Measurements from ENCODE around the gene SLC16A8.
"Not testable (repeated sequence)": the region's sequence is repeated elsewhere in the genome, so short reads cannot be mapped to it uniquely, and the experiment has no call there.

The SLC16A8 gene

GRCh38 chr22:38049812-38050619, 34.0 kb downstream of the SLC16A8 start:
- no peak for DNase-seq (ENCODE audit: low read depth)

- no peak for DNase-seq (ENCODE audit: low read depth)
Observed at GRCh38 chr22:38046070-38046748, 37.8 kb downstream of the SLC16A8 start.

GRCh38 chr22:38043151-38044039, 40.6 kb downstream of the SLC16A8 start:
- DNase-seq (ENCODE audit: low read depth): no peak

- DNase-seq (ENCODE audit: low read depth): no peak
Observed at GRCh38 chr22:38042488-38042790, 41.5 kb downstream of the SLC16A8 start.

GRCh38 chr22:38041760-38042487, 42.1 kb downstream of the SLC16A8 start:
- DNase-seq (ENCODE audit: low read depth): no peak

- no peak for DNase-seq (ENCODE audit: low read depth)
Observed at GRCh38 chr22:38040953-38041759, 42.8 kb downstream of the SLC16A8 start.

GRCh38 chr22:38038890-38039812, 44.8 kb downstream of the SLC16A8 start:
- no peak for DNase-seq (ENCODE audit: low read depth)

- no peak for DNase-seq (ENCODE audit: low read depth)
Observed at GRCh38 chr22:38038426-38038825, 45.6 kb downstream of the SLC16A8 start.

GRCh38 chr22:38037367-38038150, 46.4 kb downstream of the SLC16A8 start:
- not testable (repeated sequence) for DNase-seq (ENCODE audit: low read depth)

- no peak for DNase-seq (ENCODE audit: low read depth)
Observed at GRCh38 chr22:38036392-38037062, 47.5 kb downstream of the SLC16A8 start.

GRCh38 chr22:38035530-38035885, 48.5 kb downstream of the SLC16A8 start:
- no peak for DNase-seq (ENCODE audit: low read depth)

GRCh38 chr22:38034884-38035529, 49.0 kb downstream of the SLC16A8 start:
- DNase-seq (ENCODE audit: low read depth): no peak

GRCh38 chr22:38034278-38034882, 49.6 kb downstream of the SLC16A8 start:
- DNase-seq (ENCODE audit: low read depth): no peak

GRCh38 chr22:38033522-38034277, 50.3 kb downstream of the SLC16A8 start:
- no peak for DNase-seq (ENCODE audit: low read depth)

- no peak for DNase-seq (ENCODE audit: low read depth)
Observed at GRCh38 chr22:38032681-38033521, 51.1 kb downstream of the SLC16A8 start.

GRCh38 chr22:38031491-38031890, 52.5 kb downstream of the SLC16A8 start:
- DNase-seq (ENCODE audit: low read depth): no peak
